ENCODE data around the gene IMMT. TPM values are rescaled to one million over a fixed set of nuclear protein-coding genes. Genes with fewer than 3 reads are reported as not detected.
A peak's percentile ranks its signal among the peaks of the same experiment; 100 is the strongest.

IMMT gene
- total and polyA plus RNA-seq, 9 of the 15 experiments (the other 6 are each of a cell fraction or from before 2014, with no cell fraction given): 119 to 294 (median 140) TPM

GRCh38 chr2:86202702-86203101 lies 7.4 kb upstream of the IMMT start (continued):
- TF ChIP-seq CCNT2 (IDR thresholded peaks at IDR 0.05; ENCODE audit: borderline replicate concordance, extremely low read depth, insufficient read length, low read depth, low read length): no peak

- no peak for FAIRE-seq
- peak overlapping the region; percentile 83 for H3K27ac ChIP-seq (ENCODE audit: extremely low read depth, low read depth, low read length)
Measured at GRCh38 chr2:86202336-86202692, 7.1 kb upstream of the IMMT start.

More at GRCh38 chr2:86202336-86202692, 7.1 kb upstream of the IMMT start:
- peaks cover 11 to 23% of the 10 kb centered on the region in 2 experiments for H3K4me1 ChIP-seq (replicated peaks in 1 of 2; ENCODE audit: control insufficient read depth in 2 of 2, insufficient read depth in 2 of 2, low read length in 2 of 2)
- CTCF ChIA-PET (ENCODE audit: low intra/inter-chr PET ratio): no interaction called here
- peaks cover 34% of the 10 kb centered on the region for H3K36me3 ChIP-seq (ENCODE audit: control insufficient read depth, insufficient read depth, low read length)
- no peak for TF ChIP-seq ATF1 (CRISPR knock-in tag; IDR thresholded peaks at IDR 0.05)
- 0 out of 2 replicates have a peak, but pooled peaks have one; percentile 32 for TF ChIP-seq ATF1 (tag; IDR thresholded peaks at IDR 0.05)
- peak; percentile 65 for TF ChIP-seq MAFG (tag; conservative IDR thresholded peaks at IDR 0.05)
- TF ChIP-seq ZNF316 (IDR thresholded peaks at IDR 0.05): peak; percentile 92
- 0 out of 2 replicates have a peak, but pooled peaks have one; percentile 7 for TF ChIP-seq TOE1 (IDR thresholded peaks at IDR 0.05; ENCODE audit: borderline replicate concordance)
- no peak for TF ChIP-seq TOE1 (CRISPR knock-in tag; IDR thresholded peaks at IDR 0.05; ENCODE audit: borderline replicate concordance, low read depth)
- 0 out of 2 replicates have a peak, but pooled peaks have one; percentile 49 for TF ChIP-seq ZNF449 (CRISPR knock-in tag; IDR thresholded peaks at IDR 0.05)
- peak; percentile 51 for TF ChIP-seq MAFF (IDR thresholded peaks at IDR 0.05; ENCODE audit: low read length)
- 0 out of 2 replicates have a peak, but pooled peaks have one; percentile 10 for TF ChIP-seq SMARCE1 (IDR thresholded peaks at IDR 0.05)
- TF ChIP-seq HNRNPK (IDR thresholded peaks at IDR 0.05; ENCODE audit: low read depth, low read length, poor library complexity, severe bottlenecking): no peak
- peak; percentile 82 for TF ChIP-seq C11orf30 (IDR thresholded peaks at IDR 0.05; ENCODE audit: low read depth)
- TF ChIP-seq MNT (conservative IDR thresholded peaks at IDR 0.05): 0 out of 4 replicates have a peak, but pooled peaks of 1 of the 2 experiments have one; percentile 29
- TF ChIP-seq MAFK (IDR thresholded peaks at IDR 0.05; ENCODE audit: low read length): peak; percentile 48; the same call in 1 of the 2 replicates
- no peak for TF ChIP-seq TCFL5 (CRISPR knock-in tag; conservative IDR thresholded peaks at IDR 0.05)
- TF ChIP-seq RHOXF2B (CRISPR knock-in tag; conservative IDR thresholded peaks at IDR 0.05): no peak
- intact Hi-C loops (cut with micrococcal nuclease): no loop called here
- peak overlapping the region; percentile 94 for H3K4me2 ChIP-seq (ENCODE audit: insufficient read depth, low read length)
- H2AFZ ChIP-seq (ENCODE audit: low read depth, low read length): 0 out of 2 replicates have a peak overlapping the region, but pooled peaks have one; percentile 82
- peaks cover 81% of the 10 kb centered on the region for H3K79me2 ChIP-seq (ENCODE audit: control insufficient read depth, insufficient read depth, low read length)
- DNase-seq (ENCODE audit: extremely low read depth in 1 of 4, low spot score in 3 of 4) (no peak), ATAC-seq (no peak)
- H3K27me3 ChIP-seq (ENCODE audit: control insufficient read depth in 2 of 2, insufficient read depth in 2 of 2, low read length in 2 of 2): no peaks in the 10 kb centered on the region
- no peaks in the 10 kb centered on the region for H4K20me1 ChIP-seq (replicated peaks; ENCODE audit: control insufficient read depth, insufficient read depth, low read length)
- H3K9me1 ChIP-seq (ENCODE audit: control insufficient read depth, insufficient read depth, low read length): no peaks in the 10 kb centered on the region
- H3K9ac ChIP-seq (ENCODE audit: insufficient read depth in 1 of 2, low read depth in 2 of 2, low read length in 2 of 2): peak overlapping the region in 1 of 2 experiments; percentile 93; a peak in 2 of 4 replicates
- peak overlapping the region; percentile 28; the same call in 1 of the 2 replicates for H3K4me3 ChIP-seq
- 13% methylated on average over 2 of the region's 2 CpGs for WGBS (ENCODE audit: insufficient coverage, low coverage, missing lambda C conversion rate)
- no peaks in the 10 kb centered on the region for H3K9me3 ChIP-seq (replicated peaks; ENCODE audit: control insufficient read depth, insufficient read depth, low read depth, low read length)
- in situ Hi-C loops (cut with MboI): no loop called here
- BruUV-seq (replicated peaks): no TSS peak
- POLR2A ChIA-PET: interaction anchor here (1.0 to 13.6 kb wide), 3 partner anchors 8 to 45 kb away, joined by 3 to 134 read pairs (median 7); no protein-coding TSS in a partner anchor

All from K562 (cell line).